Hepatocyte (in vitro differentiated cells): Measurements from ENCODE around the gene CNRIP1. TPM values are rescaled to one million over a fixed set of nuclear protein-coding genes. Genes with fewer than 3 reads are reported as not detected.

Source experiments
- DNase-seq: peaks from one replicate; pipeline ENCODE4 v3.0.0-alpha.2; 2016; ENCODE audit warnings: low spot score
- H2AFZ ChIP-seq: fragments of 200-600 bp; sonication (generic); 2 replicates; pipeline ENCODE4 v1.6.0; 2016; ENCODE audit warnings: antibody characterized with exemption, mild to moderate bottlenecking
- H3K27ac ChIP-seq: fragments of 200-600 bp; sonication (generic); 2 replicates; pipeline ENCODE4 v1.5.1; 2016; ENCODE audit warnings: mild to moderate bottlenecking
- H3K27me3 ChIP-seq: fragments of 200-600 bp; sonication (generic); 2 replicates; pipeline ENCODE4 v1.6.1; 2016
- H3K36me3 ChIP-seq: fragments of 200-600 bp; sonication (generic); replicated peaks from 2 replicates; pipeline ENCODE4 v1.5.1; 2016; ENCODE audit warnings: low read depth; ENCODE audit not compliant: insufficient read depth
- H3K4me1 ChIP-seq: fragments of 200-600 bp; sonication (generic); 2 replicates; pipeline ENCODE4 v1.5.1; 2016; ENCODE audit warnings: mild to moderate bottlenecking, moderate library complexity; ENCODE audit not compliant: insufficient read depth
- H3K4me2 ChIP-seq: fragments of 200-600 bp; sonication (generic); 2 replicates; pipeline ENCODE4 v1.6.0; 2016
- H3K4me3 ChIP-seq: fragments of 200-600 bp; sonication (generic); 2 replicates; pipeline ENCODE4 v1.5.1; 2016; ENCODE audit warnings: mild to moderate bottlenecking
- H3K79me2 ChIP-seq: fragments of 200-600 bp; sonication (generic); 2 replicates; pipeline ENCODE4 v1.6.0; 2017; ENCODE audit warnings: mild to moderate bottlenecking
- H3K9me2 ChIP-seq: fragments of 200-600 bp; sonication (generic); replicated peaks from 2 replicates; pipeline ENCODE4 v1.6.0; 2017; ENCODE audit warnings: mild to moderate bottlenecking; ENCODE audit not compliant: insufficient read depth
- H3K9me3 ChIP-seq: fragments of 200-600 bp; sonication (generic); 2 replicates; pipeline ENCODE4 v1.5.1; 2016; ENCODE audit warnings: low read depth, mild to moderate bottlenecking
- H4K20me1 ChIP-seq: fragments of 200-600 bp; sonication (generic); 2 replicates; pipeline ENCODE4 v1.6.0; 2016; ENCODE audit warnings: mild to moderate bottlenecking; ENCODE audit not compliant: insufficient read depth, poor library complexity, severe bottlenecking
- CTCF ChIP-seq: fragments of 200-600 bp; sonication (generic); IDR thresholded peaks from 2 replicates; pipeline ENCODE4 v1.5.1; 2016; ENCODE audit warnings: antibody characterized with exemption, mild to moderate bottlenecking; ENCODE audit not compliant: poor library complexity
- EZH2 ChIP-seq: fragments of 200-600 bp; sonication (generic); IDR thresholded peaks from 2 replicates; pipeline ENCODE4 v1.6.1; 2016; ENCODE audit warnings: antibody characterized with exemption, mild to moderate bottlenecking, borderline replicate concordance
- EZH2phosphoT487 ChIP-seq: fragments of 200-600 bp; sonication (generic); IDR thresholded peaks from one replicate; pipeline ENCODE4 v1.6.1; 2018; ENCODE audit warnings: antibody characterized with exemption, mild to moderate bottlenecking, low read depth, moderate library complexity; ENCODE audit not compliant: unreplicated experiment, severe bottlenecking
- WGBS: methylation state at CpG from one replicate; pipeline ENCODE4 v1.1.6; 2016; ENCODE audit warnings: low lambda C conversion rate; ENCODE audit errors: missing lambda C conversion rate; 5-methylcytosine and 5-hydroxymethylcytosine counted together
- polyA plus RNA-seq: library from polyadenylated mRNA; unstranded; fragments of >200 nt; fragmentation: Nextera tagmentation; extraction: Ambion mirVana; gene quantifications from 2 replicates; pipeline ENCODE4 v1.2.1, GENCODE V29; 2016
- total RNA-seq: library from RNA; depleted of rRNA; stranded (reverse); fragments of >200 nt; gene quantifications from 2 replicates; pipeline ENCODE4 v1.2.3, GENCODE V29; 2014

Gene CNRIP1
- total and polyA plus RNA-seq, 2 experiments from 2014 or later = 3.1 to 5.8 TPM

- WGBS = 89% methylated on average over 1 of the region's 1 CpG
- Histone ChIP-seq H3K79me2 (no peaks in the 10 kb centered on the region), H3K27ac (no peak overlapping the region), H3K9me3 (no peaks in the 10 kb centered on the region), H2AFZ (no peak overlapping the region), H3K4me1 (no peaks in the 10 kb centered on the region), H3K27me3 (peaks cover 27% of the 10 kb centered on the region), H3K9me2 (no peaks in the 10 kb centered on the region), H3K36me3 (no peaks in the 10 kb centered on the region), H3K4me3 (no peak overlapping the region), H3K4me2 (no peak overlapping the region), H4K20me1 (no peaks in the 10 kb centered on the region)
- DNase-seq = no peak
- TF ChIP-seq EZH2 (no peak), CTCF (no peak), EZH2phosphoT487 (no peak)
Observed at GRCh38 chr2:68342470-68342869, 22.7 kb upstream of the CNRIP1 start.

GRCh38 chr2:68341583-68341982 lies 21.8 kb upstream of the CNRIP1 start:
- WGBS = 80% methylated on average over 4 of the region's 4 CpGs
- H3K9me2 ChIP-seq = no peaks in the 10 kb centered on the region
- TF ChIP-seq EZH2phosphoT487 = no peak
- no peak for TF ChIP-seq CTCF
- TF ChIP-seq EZH2 = no peak
- H3K27ac ChIP-seq = no peak overlapping the region
- no peaks in the 10 kb centered on the region for H3K4me1 ChIP-seq
- H3K4me2 ChIP-seq = no peak overlapping the region
- no peaks in the 10 kb centered on the region for H3K9me3 ChIP-seq
- no peak overlapping the region for H2AFZ ChIP-seq
- H3K36me3 ChIP-seq = no peaks in the 10 kb centered on the region
- no peak overlapping the region for H3K4me3 ChIP-seq
- H3K79me2 ChIP-seq = no peaks in the 10 kb centered on the region
- H3K27me3 ChIP-seq = peaks cover 24% of the 10 kb centered on the region
- DNase-seq = no peak
- no peaks in the 10 kb centered on the region for H4K20me1 ChIP-seq

DNA sequence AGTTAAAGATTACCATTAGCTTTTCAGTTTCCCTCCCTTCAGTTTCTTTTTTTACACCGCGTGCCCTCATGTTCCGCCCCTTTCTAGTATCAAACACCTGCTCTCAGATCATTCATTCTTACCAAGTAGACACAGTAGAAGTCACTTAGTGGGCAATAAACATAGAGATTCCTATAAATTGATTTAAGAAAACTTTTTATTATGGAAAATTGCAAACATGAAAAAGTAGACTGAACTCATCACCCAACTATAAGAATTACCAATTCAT lies 21.2 kb upstream of the CNRIP1 start:
- Histone ChIP-seq H3K79me2 (no peaks in the 10 kb centered on the region), H3K4me2 (no peak overlapping the region), H4K20me1 (no peaks in the 10 kb centered on the region), H3K27ac (no peak overlapping the region), H3K9me2 (no peaks in the 10 kb centered on the region), H3K27me3 (peaks cover 21% of the 10 kb centered on the region), H3K36me3 (no peaks in the 10 kb centered on the region), H2AFZ (no peak overlapping the region), H3K9me3 (no peaks in the 10 kb centered on the region), H3K4me3 (no peak overlapping the region), H3K4me1 (no peaks in the 10 kb centered on the region)
- DNase-seq = no peak
- TF ChIP-seq EZH2phosphoT487 (no peak), EZH2 (no peak), CTCF (no peak)
- 99% methylated on average over 3 of the region's 3 CpGs for WGBS
